ENCODE measurements around the gene AGBL4.

The AGBL4 gene

DNA sequence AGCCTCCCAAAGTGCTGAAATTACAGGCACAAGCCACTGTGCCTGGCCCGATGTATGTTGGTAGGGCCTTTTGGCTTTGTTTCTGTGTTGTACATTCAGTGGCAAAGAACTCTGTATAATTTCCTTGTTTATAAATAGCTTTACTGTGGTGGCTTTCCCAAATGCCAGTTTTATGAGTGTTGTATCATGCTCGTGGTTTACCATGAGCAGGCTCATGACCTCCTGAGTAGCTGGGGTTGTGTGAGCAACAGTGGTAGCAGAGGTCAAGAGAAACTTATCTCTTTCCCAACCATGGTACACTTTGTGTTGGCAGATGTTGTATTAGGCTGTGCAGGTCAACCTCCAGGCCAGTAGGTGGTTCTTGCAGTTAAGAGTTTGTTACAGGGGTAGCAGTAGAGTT is 826.7 kb downstream of the AGBL4 start:
- Histone ChIP-seq H3K4me3 (ENCODE audit: low read depth, low read length) (no peak overlapping the region), H3K79me2 (ENCODE audit: control insufficient read depth, insufficient read depth, low read length, unreplicated experiment) (no peaks in the 10 kb centered on the region), H3K27me3 (ENCODE audit: insufficient read depth, low read length) (no peaks in the 10 kb centered on the region), H3K36me3 (ENCODE audit: insufficient read depth, low read length) (no peaks in the 10 kb centered on the region), H3K27ac (ENCODE audit: low read depth, low read length) (no peak overlapping the region), H3K4me1 (ENCODE audit: control insufficient read depth, insufficient read depth, low read length, unreplicated experiment) (no peaks in the 10 kb centered on the region), H2AFZ (ENCODE audit: low read length, unreplicated experiment) (no peak overlapping the region)

DNA sequence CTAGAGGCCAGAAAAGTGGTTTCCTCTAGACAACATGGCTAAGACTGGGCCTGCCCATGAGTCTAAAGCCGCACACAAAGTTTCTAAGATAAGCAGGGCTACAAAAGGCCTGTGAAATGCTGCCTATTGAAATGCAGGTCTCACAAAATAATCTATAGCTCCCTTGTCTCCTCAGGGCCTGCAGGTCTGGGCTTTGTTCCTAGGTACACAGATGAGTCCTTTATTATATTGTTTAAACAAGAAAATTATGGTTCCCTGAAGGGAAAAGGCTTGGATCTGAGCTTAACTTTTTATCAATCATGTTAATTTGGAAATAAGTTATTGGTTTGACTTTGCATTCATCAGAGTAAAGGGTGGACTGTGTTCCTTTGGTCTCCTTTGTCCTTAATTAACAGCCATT is 833.6 kb downstream of the AGBL4 start:
- Histone ChIP-seq H3K27ac (ENCODE audit: low read depth, low read length) (no peak overlapping the region), H3K4me1 (ENCODE audit: control insufficient read depth, insufficient read depth, low read length, unreplicated experiment) (no peaks in the 10 kb centered on the region), H3K79me2 (ENCODE audit: control insufficient read depth, insufficient read depth, low read length, unreplicated experiment) (no peaks in the 10 kb centered on the region), H2AFZ (ENCODE audit: low read length, unreplicated experiment) (no peak overlapping the region), H3K27me3 (ENCODE audit: insufficient read depth, low read length) (no peaks in the 10 kb centered on the region), H3K4me3 (ENCODE audit: low read depth, low read length) (no peak overlapping the region), H3K36me3 (ENCODE audit: insufficient read depth, low read length) (no peaks in the 10 kb centered on the region)

GRCh38 chr1:49187056-49187455 is 836.7 kb downstream of the AGBL4 start:
- Histone ChIP-seq H3K4me3 (ENCODE audit: low read depth, low read length) (no peak overlapping the region), H3K79me2 (ENCODE audit: control insufficient read depth, insufficient read depth, low read length, unreplicated experiment) (no peaks in the 10 kb centered on the region), H3K27ac (ENCODE audit: low read depth, low read length) (no peak overlapping the region), H2AFZ (ENCODE audit: low read length, unreplicated experiment) (no peak overlapping the region), H3K27me3 (ENCODE audit: insufficient read depth, low read length) (no peaks in the 10 kb centered on the region), H3K4me1 (ENCODE audit: control insufficient read depth, insufficient read depth, low read length, unreplicated experiment) (no peaks in the 10 kb centered on the region), H3K36me3 (ENCODE audit: insufficient read depth, low read length) (no peaks in the 10 kb centered on the region)

DNA sequence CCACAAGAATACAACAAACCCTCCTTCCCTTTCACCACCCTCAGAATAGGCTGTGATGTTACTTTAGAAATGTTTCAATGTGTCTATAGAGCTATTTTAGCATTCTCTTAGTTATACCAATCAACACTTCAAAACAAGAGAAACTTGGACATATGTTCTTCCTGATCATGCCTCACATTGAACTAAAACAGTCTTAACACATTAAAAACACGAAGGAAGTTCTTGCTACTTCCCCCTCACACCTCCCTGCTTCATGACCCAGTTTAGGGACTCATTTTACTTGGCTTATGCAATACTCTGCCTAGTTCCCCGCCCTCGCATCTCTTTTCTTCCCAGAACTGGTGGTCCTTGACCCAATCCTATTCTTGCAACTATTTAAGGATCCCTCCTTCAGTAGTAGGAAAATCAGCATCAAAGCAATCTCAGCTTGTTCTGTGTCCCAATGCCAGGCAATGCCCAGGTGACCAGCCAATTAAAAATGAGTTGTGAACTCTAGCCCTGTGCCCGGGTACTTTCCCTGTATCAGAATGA is 838.2 kb downstream of the AGBL4 start:
- Histone ChIP-seq H3K27me3 (ENCODE audit: insufficient read depth, low read length) (no peaks in the 10 kb centered on the region), H3K4me3 (ENCODE audit: low read depth, low read length) (no peak overlapping the region)

DNA sequence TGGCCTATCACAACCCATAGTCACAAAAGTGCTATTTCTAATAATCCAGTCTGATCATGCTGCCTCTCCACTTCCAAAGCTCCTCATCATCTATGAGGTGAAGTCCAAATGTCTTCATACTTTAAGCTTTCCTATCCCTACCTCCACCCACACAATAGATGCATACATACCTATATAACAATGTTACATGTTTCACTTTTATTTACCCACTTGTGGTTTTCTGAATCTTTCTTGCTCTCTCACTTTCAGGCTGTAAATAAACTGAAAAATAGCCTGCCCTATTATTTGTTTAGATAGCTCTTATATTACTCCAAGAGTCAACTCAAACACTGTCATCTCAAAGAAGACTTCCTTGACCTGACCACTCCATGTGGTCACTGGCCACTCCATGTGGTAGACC is 840.3 kb downstream of the AGBL4 start:
- Histone ChIP-seq H2AFZ (ENCODE audit: low read length, unreplicated experiment) (no peak overlapping the region), H3K79me2 (ENCODE audit: control insufficient read depth, insufficient read depth, low read length, unreplicated experiment) (no peaks in the 10 kb centered on the region), H3K27ac (ENCODE audit: low read depth, low read length) (no peak overlapping the region), H3K36me3 (ENCODE audit: insufficient read depth, low read length) (no peaks in the 10 kb centered on the region), H3K4me3 (ENCODE audit: low read depth, low read length) (no peak overlapping the region), H3K4me1 (ENCODE audit: control insufficient read depth, insufficient read depth, low read length, unreplicated experiment) (no peaks in the 10 kb centered on the region), H3K27me3 (ENCODE audit: insufficient read depth, low read length) (no peaks in the 10 kb centered on the region)

More for the DNA sequence above, 838.2 kb downstream of the AGBL4 start:
- Histone ChIP-seq H2AFZ (ENCODE audit: low read length, unreplicated experiment) (no peak overlapping the region), H3K36me3 (ENCODE audit: insufficient read depth, low read length) (no peaks in the 10 kb centered on the region), H3K4me1 (ENCODE audit: control insufficient read depth, insufficient read depth, low read length, unreplicated experiment) (no peaks in the 10 kb centered on the region), H3K79me2 (ENCODE audit: control insufficient read depth, insufficient read depth, low read length, unreplicated experiment) (no peaks in the 10 kb centered on the region), H3K27ac (ENCODE audit: low read depth, low read length) (no peak overlapping the region)

- Histone ChIP-seq H3K36me3 (ENCODE audit: insufficient read depth, low read length) (no peaks in the 10 kb centered on the region), H2AFZ (ENCODE audit: low read length, unreplicated experiment) (no peak overlapping the region), H3K4me1 (ENCODE audit: control insufficient read depth, insufficient read depth, low read length, unreplicated experiment) (no peaks in the 10 kb centered on the region), H3K4me3 (ENCODE audit: low read depth, low read length) (no peak overlapping the region), H3K79me2 (ENCODE audit: control insufficient read depth, insufficient read depth, low read length, unreplicated experiment) (no peaks in the 10 kb centered on the region), H3K27ac (ENCODE audit: low read depth, low read length) (no peak overlapping the region), H3K27me3 (ENCODE audit: insufficient read depth, low read length) (no peaks in the 10 kb centered on the region)
Observed at GRCh38 chr1:49181033-49181432, 842.7 kb downstream of the AGBL4 start.

DNA sequence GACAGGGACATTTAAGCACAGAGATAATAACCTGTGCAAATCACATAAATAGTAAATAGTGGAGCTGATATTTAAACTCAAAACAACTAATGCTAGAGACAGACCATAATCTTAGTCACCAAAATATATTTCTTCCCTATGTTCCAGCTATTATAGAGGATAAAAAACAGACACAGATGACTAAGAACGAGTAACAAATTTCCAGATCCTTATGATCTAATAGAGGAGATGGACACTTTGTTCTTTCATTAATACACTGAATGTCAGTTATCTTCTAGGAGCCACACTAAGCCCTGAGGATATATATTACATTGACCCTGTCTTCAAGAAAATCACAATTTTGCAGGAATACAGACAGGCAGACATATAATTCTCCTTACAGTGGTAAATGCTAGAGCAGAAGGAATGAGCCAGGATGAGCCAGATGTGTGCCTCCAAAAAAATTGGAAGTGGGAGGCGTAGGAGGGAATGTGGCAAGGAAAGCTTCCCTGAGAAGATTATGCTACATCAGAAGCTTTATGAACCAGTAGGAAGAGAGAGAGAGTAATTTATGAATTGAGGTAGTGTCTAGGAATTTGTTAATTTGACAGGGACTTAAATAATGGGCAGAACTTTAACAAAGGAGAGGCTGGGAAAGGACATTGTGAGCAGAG is 851.7 kb downstream of the AGBL4 start:
- no peaks in the 10 kb centered on the region for H3K4me1 ChIP-seq (ENCODE audit: control insufficient read depth, insufficient read depth, low read length, unreplicated experiment)
- H3K79me2 ChIP-seq (ENCODE audit: control insufficient read depth, insufficient read depth, low read length, unreplicated experiment): no peaks in the 10 kb centered on the region
- H3K27me3 ChIP-seq (ENCODE audit: insufficient read depth, low read length): no peaks in the 10 kb centered on the region

DNA sequence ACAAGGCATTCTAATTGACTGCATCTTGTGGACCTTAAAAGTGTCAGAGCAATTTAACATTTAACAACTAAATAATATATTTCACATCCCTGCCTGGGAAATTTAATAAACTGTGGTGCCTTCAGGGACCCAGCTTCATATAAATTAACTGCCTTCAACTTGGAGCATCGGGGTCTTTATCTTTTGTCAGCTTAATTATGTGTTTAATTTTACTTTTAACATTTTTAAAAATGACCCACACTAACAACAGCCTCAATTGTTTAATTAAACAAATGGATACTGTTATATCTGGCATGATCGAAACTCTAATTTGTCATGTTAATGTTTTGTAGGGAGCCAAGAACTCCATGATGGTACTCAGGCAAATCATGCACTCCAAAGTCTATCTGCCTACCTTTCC is 857.7 kb downstream of the AGBL4 start:
- Histone ChIP-seq H3K79me2 (ENCODE audit: control insufficient read depth, insufficient read depth, low read length, unreplicated experiment) (no peaks in the 10 kb centered on the region), H2AFZ (ENCODE audit: low read length, unreplicated experiment) (no peak overlapping the region), H3K27me3 (ENCODE audit: insufficient read depth, low read length) (no peaks in the 10 kb centered on the region), H3K36me3 (ENCODE audit: insufficient read depth, low read length) (no peaks in the 10 kb centered on the region), H3K27ac (ENCODE audit: low read depth, low read length) (no peak overlapping the region), H3K4me1 (ENCODE audit: control insufficient read depth, insufficient read depth, low read length, unreplicated experiment) (no peaks in the 10 kb centered on the region), H3K4me3 (ENCODE audit: low read depth, low read length) (no peak overlapping the region)

More for the DNA sequence above, 851.7 kb downstream of the AGBL4 start:
- Histone ChIP-seq H3K4me3 (ENCODE audit: low read depth, low read length) (no peak overlapping the region), H3K36me3 (ENCODE audit: insufficient read depth, low read length) (no peaks in the 10 kb centered on the region), H2AFZ (ENCODE audit: low read length, unreplicated experiment) (no peak overlapping the region), H3K27ac (ENCODE audit: low read depth, low read length) (no peak overlapping the region)

DNA sequence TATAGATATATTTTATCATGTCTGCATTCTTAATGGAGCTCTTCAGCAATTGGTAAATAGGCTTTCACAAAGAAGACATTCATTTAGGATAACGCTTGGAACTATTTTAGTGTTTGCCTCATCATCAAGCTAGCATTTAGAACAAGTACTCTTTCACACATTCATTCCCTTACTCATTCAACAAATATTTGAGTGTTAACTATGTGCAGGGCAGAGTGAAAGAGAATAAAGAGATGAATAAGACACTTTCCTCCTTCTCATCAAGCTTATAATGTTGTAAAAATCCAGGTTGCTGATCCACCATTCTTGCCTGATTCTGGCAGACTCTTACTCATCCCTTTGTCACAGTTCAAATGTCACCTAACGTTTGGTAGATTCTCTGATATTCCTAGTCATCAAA is 860.7 kb downstream of the AGBL4 start:
- no peak overlapping the region for H3K4me3 ChIP-seq (ENCODE audit: low read depth, low read length)
- H2AFZ ChIP-seq (ENCODE audit: low read length, unreplicated experiment): no peak overlapping the region
- no peaks in the 10 kb centered on the region for H3K4me1 ChIP-seq (ENCODE audit: control insufficient read depth, insufficient read depth, low read length, unreplicated experiment)
- H3K36me3 ChIP-seq (ENCODE audit: insufficient read depth, low read length): no peaks in the 10 kb centered on the region
- H3K27me3 ChIP-seq (ENCODE audit: insufficient read depth, low read length): no peaks in the 10 kb centered on the region
- no peaks in the 10 kb centered on the region for H3K79me2 ChIP-seq (ENCODE audit: control insufficient read depth, insufficient read depth, low read length, unreplicated experiment)
- no peak overlapping the region for H3K27ac ChIP-seq (ENCODE audit: low read depth, low read length)

DNA sequence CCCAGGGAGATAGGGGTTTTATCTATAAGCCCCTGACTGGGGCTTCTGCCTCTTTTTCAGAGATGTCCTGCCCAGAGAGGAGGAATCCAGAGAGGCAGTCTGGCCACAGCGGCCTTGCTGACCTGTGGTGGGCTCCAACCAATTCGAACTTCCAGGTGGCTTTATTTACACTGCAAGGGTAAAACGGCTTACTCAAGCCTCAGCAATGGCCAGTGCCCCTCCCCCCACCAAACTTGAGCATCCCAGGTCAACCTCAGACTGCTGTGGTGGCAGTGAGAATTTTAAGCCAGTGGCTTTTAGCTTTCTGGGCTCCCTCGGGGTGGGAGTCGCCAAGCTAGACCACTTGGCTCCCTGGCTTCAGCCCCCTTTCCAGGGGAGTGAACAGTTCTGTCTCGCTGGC is 863.1 kb downstream of the AGBL4 start:
- no peaks in the 10 kb centered on the region for H3K27me3 ChIP-seq (ENCODE audit: insufficient read depth, low read length)
- H2AFZ ChIP-seq (ENCODE audit: low read length, unreplicated experiment): no peak overlapping the region
- no peak overlapping the region for H3K27ac ChIP-seq (ENCODE audit: low read depth, low read length)
- H3K79me2 ChIP-seq (ENCODE audit: control insufficient read depth, insufficient read depth, low read length, unreplicated experiment): no peaks in the 10 kb centered on the region
- no peaks in the 10 kb centered on the region for H3K4me1 ChIP-seq (ENCODE audit: control insufficient read depth, insufficient read depth, low read length, unreplicated experiment)
- no peak overlapping the region for H3K4me3 ChIP-seq (ENCODE audit: low read depth, low read length)
- no peaks in the 10 kb centered on the region for H3K36me3 ChIP-seq (ENCODE audit: insufficient read depth, low read length)

GRCh38 chr1:49136738-49137251 is 887.0 kb downstream of the AGBL4 start:
- H3K36me3 ChIP-seq (ENCODE audit: insufficient read depth, low read length): no peaks in the 10 kb centered on the region
- H3K27me3 ChIP-seq (ENCODE audit: insufficient read depth, low read length): no peaks in the 10 kb centered on the region
- no peak overlapping the region for H3K4me3 ChIP-seq (ENCODE audit: low read depth, low read length)
- H3K4me1 ChIP-seq (ENCODE audit: control insufficient read depth, insufficient read depth, low read length, unreplicated experiment): no peaks in the 10 kb centered on the region
- no peak overlapping the region for H3K27ac ChIP-seq (ENCODE audit: low read depth, low read length)
- no peaks in the 10 kb centered on the region for H3K79me2 ChIP-seq (ENCODE audit: control insufficient read depth, insufficient read depth, low read length, unreplicated experiment)
- no peak overlapping the region for H2AFZ ChIP-seq (ENCODE audit: low read length, unreplicated experiment)

All from ACC112 (cell line).